HG02759 (cell line): ENCODE results near the gene TMEM181.
"Not testable (repeated sequence)": the region's sequence is repeated elsewhere in the genome, so short reads cannot be mapped to it uniquely, and the experiment has no call there.

Experiments used
- ATAC-seq: cut with Tn5 transposase; IDR thresholded peaks from one replicate; pipeline ENCODE4 v1.9.1; 2021; ENCODE audit warnings: mild to moderate bottlenecking, moderate library complexity; ENCODE audit not compliant: unreplicated experiment

The TMEM181 gene

DNA sequence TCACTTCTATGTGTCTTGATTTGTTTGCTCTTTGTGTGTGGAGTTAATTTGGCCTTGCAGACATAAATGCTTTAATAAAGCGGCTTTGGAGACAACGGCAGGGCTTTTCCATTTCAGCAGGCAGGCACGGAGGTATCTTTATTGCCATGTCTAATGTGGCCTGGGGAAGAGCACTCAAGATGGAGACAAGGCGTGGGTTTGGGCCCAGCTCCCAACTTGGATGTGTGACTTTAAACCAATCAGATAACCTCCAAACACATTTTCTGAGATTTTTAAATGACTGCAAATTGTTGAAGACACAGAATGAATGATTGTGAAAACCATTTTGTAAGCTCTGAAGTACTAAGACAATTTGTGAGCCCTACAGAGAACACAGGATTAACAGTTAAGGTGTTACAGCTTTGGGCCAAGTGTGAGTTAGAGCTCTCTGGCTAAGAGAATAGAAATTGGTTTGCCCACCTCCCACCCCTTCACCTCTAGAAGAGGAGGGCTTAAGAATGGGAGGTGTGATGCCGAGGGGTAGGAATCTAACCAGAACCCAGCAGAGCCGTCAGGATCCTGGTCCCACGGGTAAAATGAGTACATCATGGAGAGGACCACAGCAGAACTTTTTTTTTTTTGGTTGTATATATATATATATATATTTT, 75.7 kb downstream of the TMEM181 start:
- ATAC-seq = no peak

DNA sequence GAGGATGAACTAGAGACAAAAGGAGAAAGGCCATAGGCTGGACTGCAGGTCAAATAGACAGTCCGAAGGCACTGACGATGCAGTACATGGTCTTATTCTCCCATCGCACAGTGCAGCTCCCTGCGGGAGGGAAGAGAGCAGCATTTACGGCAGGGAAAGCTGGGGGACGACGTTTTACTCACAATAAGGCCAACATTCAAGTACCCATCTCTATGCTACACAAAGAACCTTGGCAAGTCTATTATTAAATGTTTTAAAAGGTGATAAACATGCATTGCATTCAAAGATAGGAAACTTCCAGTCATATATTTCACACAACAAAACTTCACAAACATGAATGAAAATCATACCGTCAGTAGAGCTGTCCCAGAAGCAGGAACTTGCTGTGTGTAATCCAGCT, 76.9 kb downstream of the TMEM181 start:
- no peak for ATAC-seq

GRCh38 chr6:158638324-158638854, 78.5 kb downstream of the TMEM181 start:
- no peak for ATAC-seq

GRCh38 chr6:158639056-158639455, 79.2 kb downstream of the TMEM181 start:
- no peak for ATAC-seq

DNA sequence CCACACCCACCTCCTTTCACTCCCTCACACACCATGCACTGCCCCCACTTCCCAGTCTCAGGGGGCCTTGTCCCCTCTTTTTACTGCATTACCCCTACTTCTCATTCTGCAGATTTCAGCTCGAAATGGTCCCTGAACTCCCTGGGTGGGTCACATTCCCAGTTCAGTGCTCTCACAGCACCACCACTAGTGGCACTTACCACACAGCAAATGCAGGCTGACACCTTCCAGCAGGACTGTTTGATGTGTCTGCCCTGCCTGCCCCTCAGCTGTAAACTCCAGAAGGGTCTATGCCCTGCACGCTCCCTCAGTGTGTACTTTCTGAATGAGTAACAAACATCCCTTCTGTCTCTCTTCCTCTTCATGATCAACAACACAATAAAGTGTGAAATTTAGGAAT, 80.6 kb downstream of the TMEM181 start:
- no peak for ATAC-seq

DNA sequence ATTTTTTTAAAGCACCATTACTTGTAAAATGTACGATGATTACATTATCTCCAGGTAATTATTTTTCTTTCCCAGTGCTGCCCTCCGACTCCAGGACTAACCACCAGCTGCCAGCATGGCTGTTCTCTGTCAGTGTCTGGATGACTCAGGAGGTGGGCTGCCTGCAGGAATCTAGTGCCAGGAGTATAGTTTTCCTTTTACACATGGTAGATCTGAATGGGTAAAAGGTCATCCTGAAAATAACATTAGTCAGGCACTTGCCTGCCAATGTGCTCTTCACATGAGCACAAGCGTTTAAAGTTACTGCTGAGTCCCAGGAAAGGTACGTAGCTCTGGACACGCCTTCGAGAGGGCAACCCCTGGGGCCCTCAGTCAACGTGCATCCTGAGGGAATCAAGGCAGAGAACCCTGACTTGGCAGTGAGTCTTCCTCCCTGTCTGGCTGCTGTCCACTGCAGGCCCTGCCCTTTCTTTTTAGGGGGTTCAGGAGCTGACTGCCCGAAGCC, 82.3 kb downstream of the TMEM181 start:
- ATAC-seq = no peak

DNA sequence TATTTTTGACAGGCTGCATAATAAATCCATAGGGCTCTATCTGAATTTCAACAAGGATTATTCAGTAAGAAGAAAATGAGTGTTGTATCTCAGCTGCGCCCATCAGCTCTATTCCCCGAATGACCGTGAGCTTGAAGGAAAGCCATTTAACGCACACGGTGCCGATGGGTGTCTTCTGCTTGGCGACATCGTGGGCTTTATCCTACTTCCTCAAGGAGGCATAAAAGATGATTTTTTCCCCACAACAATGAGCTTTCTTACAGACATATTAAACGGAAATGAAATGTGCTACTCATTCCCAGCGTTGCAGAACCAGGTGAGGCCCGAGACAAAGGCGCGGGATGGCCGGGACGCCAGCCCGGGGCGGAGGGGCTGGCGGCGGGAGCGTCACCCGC, 83.9 kb downstream of the TMEM181 start:
- ATAC-seq = no peak

DNA sequence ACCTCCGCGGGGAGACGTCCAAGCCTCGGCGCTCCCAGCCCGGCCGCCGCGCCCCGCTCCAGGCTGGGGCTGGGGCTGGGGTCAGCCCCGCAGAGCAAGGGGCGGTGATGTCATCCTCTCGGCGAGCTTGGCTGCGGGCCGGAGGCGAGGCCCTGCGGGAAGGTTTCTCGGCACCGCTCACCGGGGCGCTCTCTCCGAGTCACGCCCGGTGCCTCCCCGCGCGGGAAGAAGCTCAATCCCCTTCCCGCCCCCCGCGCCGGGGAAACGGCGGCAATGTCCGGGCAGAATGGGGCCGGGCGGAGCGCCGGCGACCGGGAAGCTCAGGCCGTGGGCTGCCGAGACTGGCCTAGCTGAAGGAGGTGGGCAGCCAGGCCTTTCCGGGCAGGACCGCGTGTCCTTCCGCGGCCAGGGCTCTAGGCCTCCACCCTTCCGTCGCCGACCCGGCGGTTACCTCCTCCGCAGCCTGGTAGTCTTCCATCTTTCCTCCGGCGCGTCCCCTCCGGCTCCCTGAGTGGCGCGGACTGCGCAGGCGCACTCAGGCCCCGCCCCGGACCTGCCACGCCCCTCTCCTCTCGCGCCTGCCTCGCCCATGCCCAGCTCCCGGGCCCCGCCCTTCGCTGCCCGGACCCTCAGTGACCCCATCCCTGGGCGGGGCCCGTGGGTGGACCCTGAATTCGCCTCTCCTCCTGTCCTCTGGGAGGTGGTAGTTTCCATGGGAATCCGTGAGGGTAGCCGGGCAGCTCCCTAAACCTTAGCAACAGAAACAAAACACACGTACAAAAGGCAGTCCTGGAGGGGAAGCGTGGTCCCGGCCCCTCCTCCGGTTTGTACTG, 84.6 kb downstream of the TMEM181 start, which contains the start of gene DYNLT1:
Gene DYNLT1, minus strand, starts transcription at position 513 of the 833 bp plus-strand sequence. Its CDS starts 35 bp downstream, at position 478.
- ATAC-seq = peak; percentile 71

DNA sequence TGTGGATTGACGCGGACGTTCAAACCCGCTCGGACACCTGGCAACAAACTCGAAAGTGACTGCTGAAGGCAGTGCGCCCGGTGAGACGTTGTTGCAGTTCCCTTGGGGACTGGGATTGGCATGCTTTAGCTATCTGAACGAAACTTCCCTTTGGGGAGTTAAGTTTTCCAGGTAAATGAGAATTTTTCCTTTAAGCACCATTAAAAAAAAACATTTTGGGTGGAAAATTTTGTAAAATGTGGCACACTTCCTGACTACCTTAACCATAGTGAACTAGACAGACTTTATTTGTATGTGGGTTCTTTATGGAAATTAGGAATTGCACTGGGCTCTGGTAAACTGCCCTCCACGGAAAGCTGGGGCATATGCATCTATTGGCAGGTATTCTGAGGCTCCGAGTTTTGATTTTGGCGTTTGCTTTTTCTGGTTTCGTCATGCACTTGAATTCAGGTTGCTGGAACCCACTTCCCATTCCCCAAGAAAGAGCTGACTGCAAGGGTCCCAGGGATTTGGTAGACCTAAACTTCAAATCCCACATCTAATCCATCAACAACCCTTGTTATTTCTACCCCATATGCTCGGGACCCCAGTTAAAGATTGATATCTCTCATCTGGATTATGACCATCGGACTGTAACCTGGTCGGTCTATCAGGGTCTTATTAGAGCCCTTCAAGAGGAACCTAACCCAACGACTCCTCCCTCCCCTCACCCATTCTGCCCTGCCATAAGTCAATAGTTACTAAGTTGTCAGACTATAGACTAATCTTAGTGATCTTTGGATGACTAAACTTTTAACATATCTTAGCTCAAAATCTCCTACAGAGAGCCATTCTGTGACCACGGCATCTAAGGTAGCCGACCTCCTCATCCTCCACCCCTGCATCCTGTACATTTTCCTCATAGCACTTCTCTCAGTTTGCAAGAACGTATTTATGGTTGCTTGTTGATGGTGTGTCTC, 85.5 kb downstream of the TMEM181 start:
- no peak for ATAC-seq

DNA sequence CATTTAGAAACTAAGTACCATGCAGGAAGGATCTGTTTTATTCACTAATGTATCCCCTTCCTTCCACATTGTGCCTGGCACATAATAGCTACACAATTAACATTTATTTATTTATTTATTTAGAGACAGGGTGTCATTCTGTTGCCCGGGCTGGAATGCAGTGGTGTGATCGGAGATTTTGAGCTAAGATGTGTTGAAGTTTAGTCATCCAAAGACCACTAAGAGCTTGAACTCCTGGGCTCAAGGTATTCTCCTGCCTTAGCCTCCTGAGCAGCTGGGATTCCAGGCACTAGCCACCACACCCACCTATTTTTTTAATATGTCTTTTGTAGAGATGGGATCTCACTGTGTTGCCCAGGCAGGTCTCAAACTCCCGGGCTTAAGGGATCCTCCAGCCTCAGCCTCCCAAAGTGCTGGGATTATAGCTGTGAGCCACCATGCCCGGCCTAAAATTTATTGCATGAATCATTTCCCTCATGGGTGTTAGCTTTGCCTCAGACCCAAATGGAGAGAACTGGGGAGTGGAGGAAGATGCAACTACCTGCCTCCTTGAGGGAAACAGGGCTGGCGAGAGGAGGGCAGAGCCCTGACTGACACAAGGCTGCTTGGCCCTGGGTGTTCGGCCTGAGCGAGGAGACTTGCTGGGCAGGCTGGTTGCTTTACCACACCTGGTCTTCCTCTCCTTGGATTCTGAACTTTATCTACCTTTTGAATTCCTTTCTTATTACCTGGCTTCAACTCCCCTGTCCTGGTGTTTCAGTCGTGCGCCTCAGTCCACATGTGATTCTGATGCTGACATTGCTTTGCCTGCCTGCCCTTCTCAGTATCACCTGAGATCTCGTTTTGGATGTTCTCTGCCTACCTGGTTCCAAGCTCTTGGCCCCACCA, 86.4 kb downstream of the TMEM181 start:
- ATAC-seq = no peak

- no peak for ATAC-seq
Measured at GRCh38 chr6:158647501-158647900, 87.6 kb downstream of the TMEM181 start.

- peak; percentile 26 for ATAC-seq
Measured at GRCh38 chr6:158648682-158649131, 88.8 kb downstream of the TMEM181 start.

- peak; percentile 51 for ATAC-seq
Measured at GRCh38 chr6:158649289-158650143, 89.6 kb downstream of the TMEM181 start, which contains the start of gene SYTL3. Gene SYTL3, plus strand, starts transcription at chr6:158650054. Its CDS starts 13,215 bp downstream, at chr6:158663269.

DNA sequence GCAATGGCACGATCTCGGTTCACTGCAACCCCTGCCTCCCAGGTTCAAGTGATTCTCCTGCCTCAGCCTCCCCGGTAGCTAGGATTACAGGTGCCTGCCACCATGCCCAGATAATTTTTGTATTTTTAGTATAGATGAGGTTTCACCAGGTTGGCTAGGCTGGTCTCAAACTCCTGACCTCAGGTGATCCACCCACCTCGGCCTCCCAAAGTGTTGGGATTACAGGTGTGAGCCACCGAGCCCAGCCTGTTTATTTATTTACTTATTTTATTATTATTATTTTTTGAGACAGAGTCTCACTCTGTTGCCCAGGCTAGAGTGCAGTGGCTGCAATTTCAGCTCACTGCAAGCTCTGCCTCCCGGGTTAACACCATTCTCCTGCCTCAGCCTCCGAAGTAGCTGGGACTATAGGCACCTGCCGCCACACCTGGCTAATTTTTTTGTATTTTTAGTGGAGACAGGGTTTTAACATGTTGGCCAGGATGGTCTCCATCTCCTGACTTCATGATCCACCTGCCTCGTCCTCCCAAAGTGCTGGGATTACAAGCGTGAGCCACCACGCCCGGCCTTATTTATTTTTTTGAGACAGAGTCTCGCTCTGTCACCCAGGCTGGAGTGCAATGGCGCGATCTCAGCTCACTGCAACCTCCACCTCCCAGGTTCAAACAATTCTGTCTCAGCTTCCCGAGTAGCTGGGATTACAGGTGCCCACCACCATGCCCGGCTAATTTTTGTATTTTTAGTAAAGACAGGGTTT, 92.3 kb downstream of the TMEM181 start:
- ATAC-seq = not testable (repeated sequence)

- peak; percentile 46 for ATAC-seq
Measured at GRCh38 chr6:158653577-158654354, 93.9 kb downstream of the TMEM181 start.

DNA sequence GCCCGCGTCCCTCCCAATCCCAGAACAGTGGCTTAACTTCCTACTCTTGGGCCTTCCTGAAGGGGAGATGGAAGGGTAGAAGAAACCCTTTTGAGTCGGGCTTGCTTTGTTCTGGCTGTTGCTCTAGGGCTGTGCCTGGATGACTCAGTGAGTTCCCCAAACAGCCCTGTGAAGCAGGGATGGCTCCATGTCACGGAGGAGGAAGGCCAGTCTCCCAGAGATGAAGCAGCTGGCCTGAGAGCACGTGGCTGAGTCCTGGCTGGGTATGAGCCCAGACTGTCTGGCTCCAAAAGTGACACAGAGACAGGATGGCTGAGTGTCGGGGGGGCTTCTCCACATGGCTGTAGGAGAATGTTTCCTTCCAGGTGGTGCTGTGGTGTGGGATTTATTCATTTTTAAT, 94.6 kb downstream of the TMEM181 start:
- no peak for ATAC-seq

- ATAC-seq = no peak
Measured at GRCh38 chr6:158654960-158655489, 95.1 kb downstream of the TMEM181 start.
